Mesodermal cell (in vitro differentiated cells): ENCODE measurements around the gene MRPL24.

Experiments used
- H3K27ac ChIP-seq: 2 replicates; pipeline ENCODE4 v1.7.0; 2013; ENCODE audit warnings: mild to moderate bottlenecking, low read depth, low read length, moderate library complexity; ENCODE audit not compliant: severe bottlenecking
- H3K36me3 ChIP-seq: 2 replicates; pipeline ENCODE4 v1.7.1; 2013; ENCODE audit warnings: mild to moderate bottlenecking, low read length, moderate library complexity; ENCODE audit not compliant: control insufficient read depth, insufficient read depth
- H3K4me1 ChIP-seq: one replicate; pipeline ENCODE4 v1.7.1; 2013; ENCODE audit warnings: mild to moderate bottlenecking, low read length; ENCODE audit not compliant: insufficient read depth, control insufficient read depth, poor library complexity, severe bottlenecking
- H3K4me3 ChIP-seq: 2 replicates; pipeline ENCODE4 v1.7.0; 2013; ENCODE audit warnings: low read length, control low read depth, mild to moderate bottlenecking; ENCODE audit not compliant: insufficient read depth, poor library complexity, severe bottlenecking; ENCODE audit errors: extremely low read depth
- H3K9me3 ChIP-seq: 2 replicates; pipeline ENCODE4 v1.7.1; 2013; ENCODE audit warnings: mild to moderate bottlenecking, low read length, moderate library complexity; ENCODE audit not compliant: control insufficient read depth
- WGBS, 2 experiments: methylation state at CpG; one replicate each; pipeline ENCODE4 v1.1.5; 2013; ENCODE audit warnings: missing lambda C conversion rate in 2 of 2; ENCODE audit not compliant: insufficient coverage in 2 of 2; 5-methylcytosine and 5-hydroxymethylcytosine counted together

MRPL24 gene

GRCh38 chr1:156726549-156727226 is 14.2 kb downstream of the MRPL24 start:
- Histone ChIP-seq H3K4me3 (peak overlapping the region; percentile 86), H3K36me3 (peaks cover 39% of the 10 kb centered on the region), H3K9me3 (no peaks in the 10 kb centered on the region), H3K27ac (no peak overlapping the region), H3K4me1 (peaks cover 24% of the 10 kb centered on the region)
- WGBS, 2 experiments = 51 to 54% methylated on average over 11 to 12 of the region's 15 CpGs

DNA sequence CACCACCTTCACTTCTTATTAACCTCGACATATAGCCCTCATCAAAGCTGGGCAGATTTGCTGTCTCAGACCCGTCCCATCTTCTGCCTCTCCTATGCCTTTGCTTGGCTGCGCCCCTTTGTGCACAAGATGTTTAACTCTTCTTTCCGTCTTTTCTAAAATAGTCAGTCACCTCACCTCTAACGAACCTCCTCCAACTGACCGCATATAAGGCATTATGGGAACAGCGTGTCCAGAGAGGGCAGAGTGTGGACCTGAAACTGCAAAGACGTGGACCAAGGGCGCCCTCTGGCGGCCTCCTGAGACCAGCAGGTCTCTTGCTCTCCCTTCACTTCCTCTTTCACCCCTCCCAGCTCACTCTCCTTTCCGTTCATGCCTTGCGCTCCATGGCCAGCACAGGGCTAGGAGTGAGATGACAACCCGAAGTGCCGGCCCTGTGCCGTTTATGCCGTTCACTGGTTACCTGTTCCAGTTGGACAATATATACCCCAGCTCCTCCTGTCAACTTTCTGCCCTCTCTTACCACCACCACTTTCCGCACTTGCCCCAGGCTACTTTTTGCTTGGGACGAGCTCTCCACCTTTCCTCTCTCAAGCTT is 15.1 kb downstream of the MRPL24 start:
- peak overlapping the region; percentile 10 for H3K27ac ChIP-seq
- peaks cover 48% of the 10 kb centered on the region for H3K36me3 ChIP-seq
- H3K4me3 ChIP-seq = peak overlapping the region; percentile 9
- WGBS, 2 experiments = 20 to 22% methylated on average over 16 to 17 of the region's 18 CpGs
- H3K4me1 ChIP-seq = peaks cover 24% of the 10 kb centered on the region
- H3K9me3 ChIP-seq = no peaks in the 10 kb centered on the region

DNA sequence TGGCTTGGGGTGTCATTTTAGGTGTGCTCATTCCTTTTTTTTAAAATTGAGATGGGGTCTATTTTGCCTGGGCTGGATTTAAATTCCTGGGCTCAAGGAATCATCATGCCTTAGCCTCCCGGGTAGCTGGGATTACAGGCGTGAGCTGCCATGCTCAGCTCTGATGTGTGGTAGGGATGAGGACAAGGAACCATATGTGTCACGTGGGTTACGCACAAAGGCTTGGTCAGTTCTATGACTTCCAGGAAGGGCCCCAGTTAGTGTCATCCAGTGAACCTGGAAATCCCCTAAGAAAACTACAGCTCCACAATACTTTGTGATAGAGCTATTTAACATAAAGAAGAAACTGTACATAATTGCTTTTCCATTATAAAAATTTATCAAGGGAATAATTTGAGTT is 19.4 kb downstream of the MRPL24 start:
- no peak overlapping the region for H3K27ac ChIP-seq
- 91 to 100% methylated on average over 2 to 4 of the region's 4 CpGs for WGBS, 2 experiments
- no peak overlapping the region for H3K4me3 ChIP-seq
- peaks cover 52% of the 10 kb centered on the region for H3K36me3 ChIP-seq
- peaks cover 13% of the 10 kb centered on the region for H3K4me1 ChIP-seq
- no peaks in the 10 kb centered on the region for H3K9me3 ChIP-seq

DNA sequence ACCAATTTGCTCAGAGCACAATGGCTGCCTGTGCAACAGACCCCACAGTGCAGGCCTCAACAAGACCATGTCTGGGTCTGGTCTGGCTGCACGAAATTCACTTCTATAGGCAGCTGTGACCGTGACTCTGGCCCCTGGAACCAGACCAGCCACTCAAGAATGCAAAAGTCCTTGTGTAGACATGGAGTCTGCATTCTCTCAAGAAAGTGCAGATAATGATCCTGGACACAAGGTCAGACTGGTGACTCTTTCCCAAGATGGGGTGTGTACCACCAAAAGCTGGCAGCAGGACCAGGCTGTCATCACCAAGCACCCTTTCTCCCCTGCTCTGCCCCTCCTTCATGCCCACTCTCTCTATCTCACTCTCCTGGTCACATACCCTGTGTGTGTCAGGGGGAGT is 19.8 kb downstream of the MRPL24 start:
- Histone ChIP-seq H3K27ac (peak overlapping the region; percentile 32), H3K36me3 (peaks cover 48% of the 10 kb centered on the region), H3K9me3 (no peaks in the 10 kb centered on the region), H3K4me1 (peaks cover 9% of the 10 kb centered on the region), H3K4me3 (no peak overlapping the region)
- WGBS, 2 experiments = 79 to 100% methylated on average over 1 to 2 of the region's 2 CpGs

DNA sequence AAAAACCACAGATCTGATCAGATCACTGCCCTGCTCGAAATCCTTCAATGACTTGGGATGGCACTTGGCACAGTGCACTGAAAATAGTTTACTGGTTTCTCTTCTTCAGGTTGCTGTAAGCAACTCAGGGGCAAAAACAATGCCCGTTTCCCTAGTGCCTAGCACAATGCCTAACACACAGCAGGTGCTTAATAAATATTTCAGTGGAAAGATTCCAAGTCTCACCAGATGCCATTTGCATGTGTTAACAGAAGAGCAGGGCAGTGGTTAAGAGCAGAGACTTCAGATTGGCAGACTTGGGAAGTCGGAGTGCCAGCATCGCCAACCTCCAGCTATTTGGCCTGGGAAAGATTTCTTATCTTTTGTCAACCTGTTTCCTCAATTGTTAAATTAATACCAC is 23.5 kb downstream of the MRPL24 start:
- H3K27ac ChIP-seq = no peak overlapping the region
- H3K36me3 ChIP-seq = peaks cover 18% of the 10 kb centered on the region
- no peak overlapping the region for H3K4me3 ChIP-seq
- WGBS, 2 experiments = 87 to 100% methylated on average over 3 to 4 of the region's 4 CpGs
- H3K4me1 ChIP-seq = peaks cover under 1% of the 10 kb centered on the region
- H3K9me3 ChIP-seq = no peaks in the 10 kb centered on the region

DNA sequence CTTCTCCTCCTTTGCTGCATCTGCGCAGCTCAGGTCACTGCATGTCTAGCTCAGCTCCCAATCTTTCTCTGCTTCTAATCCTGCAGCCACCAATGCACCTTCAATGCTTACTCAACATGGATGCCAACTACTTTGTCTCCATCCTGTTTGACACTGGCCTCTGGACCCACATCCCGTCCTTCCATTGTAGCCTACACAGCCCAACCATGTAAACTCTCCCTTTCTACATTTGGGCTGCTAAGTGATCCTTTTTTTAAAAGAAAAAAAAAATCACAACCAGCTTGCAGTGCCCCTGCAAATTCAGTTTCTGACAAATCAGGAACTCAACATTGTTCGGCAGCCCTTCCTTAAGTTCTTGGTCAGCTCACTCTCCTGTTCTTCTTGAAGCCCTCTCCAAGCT is 26.1 kb downstream of the MRPL24 start:
- Histone ChIP-seq H3K27ac (no peak overlapping the region), H3K36me3 (no peaks in the 10 kb centered on the region), H3K4me3 (no peak overlapping the region), H3K9me3 (no peaks in the 10 kb centered on the region), H3K4me1 (peaks cover 22% of the 10 kb centered on the region)
- WGBS, 2 experiments = 91 to 95% methylated on average over 3 of the region's 3 CpGs

- H3K4me3 ChIP-seq = no peak overlapping the region
- no peaks in the 10 kb centered on the region for H3K9me3 ChIP-seq
- H3K4me1 ChIP-seq = peaks cover 44% of the 10 kb centered on the region
- no peaks in the 10 kb centered on the region for H3K36me3 ChIP-seq
- H3K27ac ChIP-seq = peak overlapping the region; percentile 47
- 68 to 69% methylated on average over 2 to 3 of the region's 3 CpGs for WGBS, 2 experiments
These were observed 28.3 kb downstream of the MRPL24 start for GRCh38 chr1:156712626-156713025.

DNA sequence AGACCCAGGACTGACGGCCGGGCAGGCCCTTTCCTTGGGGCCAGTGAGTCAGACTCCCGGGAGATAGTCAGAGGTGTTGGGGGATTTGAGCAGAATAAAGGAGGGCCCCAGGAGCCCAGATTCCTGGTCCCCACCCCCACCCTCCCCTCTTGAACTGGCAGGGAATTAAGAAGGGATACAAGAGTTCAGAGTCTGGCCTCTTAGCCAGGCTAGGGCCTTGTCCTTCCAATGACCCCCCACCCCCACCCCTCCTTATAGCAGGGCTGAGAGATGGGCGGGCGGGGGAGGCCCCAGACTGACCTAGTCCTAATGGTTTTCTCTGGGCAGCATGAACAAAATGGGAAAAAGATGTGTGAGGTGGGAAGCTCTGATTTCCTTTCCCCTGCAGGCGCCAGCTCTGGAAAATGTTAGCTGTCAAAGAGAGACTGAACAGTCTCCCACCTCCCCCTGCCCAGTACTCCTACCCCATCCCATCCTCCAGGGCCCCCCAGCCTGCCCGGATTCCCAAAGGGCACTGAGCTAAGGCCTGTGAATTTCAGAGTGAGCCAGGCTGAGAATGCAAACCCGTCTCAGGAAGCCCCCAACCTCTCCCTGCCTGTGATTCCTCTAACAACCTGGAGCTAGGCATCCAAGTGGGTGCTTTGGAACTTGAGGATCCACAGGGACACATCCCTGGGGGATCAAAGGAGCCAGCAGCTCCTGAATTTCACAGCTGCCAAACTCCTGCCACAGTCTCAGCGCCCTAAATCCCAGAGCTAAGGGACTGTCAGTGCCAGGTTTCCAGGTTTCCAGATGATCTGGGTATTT is 29.7 kb downstream of the MRPL24 start:
- Histone ChIP-seq H3K27ac (peak overlapping the region; percentile 92), H3K36me3 (no peaks in the 10 kb centered on the region), H3K4me1 (peaks cover 52% of the 10 kb centered on the region), H3K4me3 (no peak overlapping the region), H3K9me3 (no peaks in the 10 kb centered on the region)
- WGBS, 2 experiments = 17 to 46% methylated on average over 1 to 3 of the region's 9 CpGs

GRCh38 chr1:156709757-156710489 is 31.0 kb downstream of the MRPL24 start:
- H3K27ac ChIP-seq = peak overlapping the region; percentile 92
- H3K9me3 ChIP-seq = no peaks in the 10 kb centered on the region
- H3K4me3 ChIP-seq = no peak overlapping the region
- H3K36me3 ChIP-seq = no peaks in the 10 kb centered on the region
- 55 to 84% methylated on average over 5 to 7 of the region's 11 CpGs for WGBS, 2 experiments
- peaks cover 52% of the 10 kb centered on the region for H3K4me1 ChIP-seq

DNA sequence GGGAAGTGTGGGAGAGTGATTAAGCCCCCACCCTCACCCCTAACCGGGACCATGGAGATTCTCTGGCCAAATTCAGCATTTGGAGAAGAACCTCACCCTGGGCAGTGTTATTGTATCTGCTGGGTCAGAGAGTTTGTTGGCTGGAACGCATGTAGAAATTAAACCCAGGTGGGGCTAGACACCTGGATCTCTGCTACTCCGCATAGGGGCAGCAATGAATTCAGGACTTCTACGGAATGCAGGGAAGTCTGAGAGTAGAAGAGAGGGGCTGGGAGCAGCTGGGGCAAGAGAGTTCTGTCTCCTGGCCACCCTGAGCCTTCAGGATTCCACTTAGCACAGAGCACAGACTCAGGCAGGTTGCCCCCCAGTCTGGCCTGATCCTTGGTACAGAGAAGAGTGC is 31.9 kb downstream of the MRPL24 start:
- Histone ChIP-seq H3K27ac (peak overlapping the region; percentile 49), H3K9me3 (no peaks in the 10 kb centered on the region), H3K4me3 (no peak overlapping the region), H3K36me3 (no peaks in the 10 kb centered on the region), H3K4me1 (peaks cover 61% of the 10 kb centered on the region)
- WGBS, 2 experiments = 64 to 72% methylated on average over 3 of the region's 4 CpGs
